Activated T-cell treated with anti-CD3 and anti-CD28 coated beads, Interleukin-2, amount 50 U/mL, for 24 hours (primary cell): ENCODE measurements around the gene ZNF592.

Source experiments
- DNase-seq: peaks from one replicate; pipeline ENCODE4 v3.0.0-alpha.2; 2020
- H3K27ac Mint-ChIP-seq: 2 replicates; pipeline ENCODE4 v1.8.0; 2020; ENCODE audit warnings: mild to moderate bottlenecking, mixed read lengths
- H3K27me3 Mint-ChIP-seq: 2 replicates; pipeline ENCODE4 v1.8.0; 2020; ENCODE audit warnings: mixed read lengths
- H3K36me3 Mint-ChIP-seq: 2 replicates; pipeline ENCODE4 v1.8.0; 2020; ENCODE audit warnings: low read depth, mixed read lengths
- H3K4me1 Mint-ChIP-seq: 2 replicates; pipeline ENCODE4 v1.8.0; 2020; ENCODE audit warnings: low read depth, mixed read lengths
- H3K4me3 Mint-ChIP-seq: 2 replicates; pipeline ENCODE4 v1.8.0; 2020; ENCODE audit warnings: mild to moderate bottlenecking, moderate library complexity, mixed read lengths
- H3K9me3 Mint-ChIP-seq: 2 replicates; pipeline ENCODE4 v1.8.0; 2020; ENCODE audit warnings: mixed read lengths

Gene ZNF592

GRCh38 chr15:84846269-84846668 is 97.9 kb downstream of the ZNF592 start:
- no peaks in the 10 kb centered on the region for H3K27me3 Mint-ChIP-seq
- H3K36me3 Mint-ChIP-seq, result peaks cover 5% of the 10 kb centered on the region
- no peak overlapping the region for H3K4me3 Mint-ChIP-seq
- no peak overlapping the region for H3K27ac Mint-ChIP-seq
- H3K9me3 Mint-ChIP-seq, result peaks cover 15% of the 10 kb centered on the region
- no peak for DNase-seq
- no peaks in the 10 kb centered on the region for H3K4me1 Mint-ChIP-seq

GRCh38 chr15:84847382-84847781 is 99.0 kb downstream of the ZNF592 start:
- no peak overlapping the region for H3K4me3 Mint-ChIP-seq
- no peaks in the 10 kb centered on the region for H3K27me3 Mint-ChIP-seq
- no peak overlapping the region for H3K27ac Mint-ChIP-seq
- DNase-seq, result no peak
- H3K4me1 Mint-ChIP-seq, result no peaks in the 10 kb centered on the region
- peaks cover 15% of the 10 kb centered on the region for H3K9me3 Mint-ChIP-seq
- H3K36me3 Mint-ChIP-seq, result peaks cover 5% of the 10 kb centered on the region

- Mint-ChIP-seq H3K27me3 (no peaks in the 10 kb centered on the region), H3K4me1 (no peaks in the 10 kb centered on the region), H3K27ac (no peak overlapping the region), H3K9me3 (peaks cover 4% of the 10 kb centered on the region), H3K36me3 (peaks cover under 1% of the 10 kb centered on the region), H3K4me3 (no peak overlapping the region)
- DNase-seq, result no peak
Observed at GRCh38 chr15:84852212-84852611, 103.8 kb downstream of the ZNF592 start.

GRCh38 chr15:84855136-84855535 is 106.7 kb downstream of the ZNF592 start:
- Mint-ChIP-seq H3K9me3 (no peaks in the 10 kb centered on the region), H3K4me3 (no peak overlapping the region), H3K4me1 (no peaks in the 10 kb centered on the region), H3K36me3 (no peaks in the 10 kb centered on the region), H3K27ac (no peak overlapping the region), H3K27me3 (no peaks in the 10 kb centered on the region)
- no peak for DNase-seq

- Mint-ChIP-seq H3K9me3 (no peaks in the 10 kb centered on the region), H3K4me3 (no peak overlapping the region), H3K36me3 (no peaks in the 10 kb centered on the region), H3K27ac (no peak overlapping the region), H3K27me3 (no peaks in the 10 kb centered on the region), H3K4me1 (no peaks in the 10 kb centered on the region)
- no peak for DNase-seq
Observed at GRCh38 chr15:84855765-84856164, 107.4 kb downstream of the ZNF592 start.
